NOMO-1 (cell line): ENCODE measurements around the gene ERBB4.

Experiments used
- DNase-seq, 2 experiments: peaks; one replicate each; lab custom pipeline; 2025; ENCODE audit not compliant: unreplicated experiment in 2 of 2; lab: John Stamatoyannopoulos, UW

ERBB4 gene

DNA sequence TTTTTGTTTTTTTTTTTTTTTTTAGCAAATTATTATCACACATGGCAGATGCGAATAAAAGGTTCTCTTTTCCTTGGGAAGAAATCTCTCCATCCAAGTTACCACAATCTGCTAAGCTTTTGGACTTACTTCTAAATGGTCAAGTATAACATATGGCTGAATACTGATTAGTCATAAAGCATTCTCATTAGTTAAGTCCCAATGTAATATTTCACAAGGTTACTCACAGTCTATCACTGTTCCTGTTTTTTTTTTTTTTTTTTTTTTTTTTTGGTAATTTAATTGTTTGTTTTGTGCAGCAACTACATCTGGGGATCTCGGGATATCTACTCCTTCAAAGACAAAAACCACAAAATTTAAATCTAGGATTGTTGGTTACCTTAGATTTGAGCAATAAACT is 1210.5 kb downstream of the ERBB4 start:
- DNase-seq: no peak
